DMS79 (cell line): ENCODE measurements around the gene OR5V1.
"Not testable (repeated sequence)": the region's sequence is repeated elsewhere in the genome, so short reads cannot be mapped to it uniquely, and the experiment has no call there.

Source experiments
- DNase-seq: peaks from one replicate; lab custom pipeline; 2025; lab: John Stamatoyannopoulos, UW

The OR5V1 gene

DNA sequence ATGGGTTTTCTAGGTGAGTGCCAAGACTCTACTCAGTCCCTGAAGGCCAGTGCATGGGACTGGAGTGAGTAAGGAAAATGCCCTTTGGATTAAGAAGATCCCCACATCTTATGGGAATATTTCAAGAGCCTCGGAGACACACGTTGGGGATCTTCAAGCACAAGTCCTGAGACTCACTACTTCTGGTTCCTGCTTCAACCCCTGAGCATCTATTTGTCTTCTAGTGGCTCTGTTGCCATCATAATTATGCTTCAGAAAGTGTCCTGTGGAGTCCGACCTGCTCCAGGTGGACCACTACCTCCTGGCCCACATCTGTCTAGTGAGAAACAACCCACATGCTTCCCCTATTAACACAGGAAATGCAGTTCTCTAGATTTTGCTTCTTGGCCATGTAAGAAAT is at the start of gene OR5V1:
Gene OR5V1, minus strand, starts transcription at position 101 of the 400 bp plus-strand sequence. CDS start 12,670 bp downstream, outside the sequence.
- DNase-seq = no peak

DNA sequence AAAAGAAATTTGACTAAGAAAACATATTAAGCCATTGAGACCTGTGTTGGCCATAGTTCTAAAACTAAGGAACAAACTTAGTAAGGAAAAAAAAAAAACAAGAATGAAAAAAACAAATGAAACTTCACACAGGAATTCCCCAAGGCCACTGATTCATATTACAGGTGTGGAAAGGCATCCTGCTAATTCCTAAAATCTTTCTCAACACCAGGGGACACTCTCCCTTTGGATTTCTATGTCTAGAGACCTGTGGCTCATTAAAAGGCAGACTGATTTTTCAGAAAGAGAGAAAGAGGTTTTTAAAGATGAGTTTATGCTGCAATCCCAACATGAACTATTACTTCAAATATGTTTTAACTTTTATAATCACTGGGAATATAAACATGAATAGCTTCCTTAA is 45.9 kb upstream of the OR5V1 start, which contains the start of gene OR12D1:
Gene OR12D1, plus strand, starts transcription at position 341 of the 400 bp plus-strand sequence.
- no peak for DNase-seq

DNA sequence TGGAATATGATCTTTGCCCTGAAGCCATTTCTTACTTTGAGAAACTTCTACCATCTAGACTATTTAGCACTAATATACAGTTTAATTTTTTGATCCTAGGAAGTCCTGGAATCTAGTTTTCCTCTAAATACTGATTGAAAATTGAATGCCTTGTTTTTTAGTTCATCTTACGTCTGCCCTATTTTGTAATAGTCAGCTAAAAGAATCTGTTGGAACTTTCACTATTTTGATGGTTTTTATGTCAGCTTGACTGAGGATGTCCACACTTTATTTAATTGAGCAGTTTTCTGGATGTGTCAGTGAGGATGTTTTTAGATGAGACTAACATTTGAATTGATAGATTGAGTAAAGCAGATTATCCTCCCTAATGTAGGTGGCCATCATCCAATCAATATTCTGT is 35.1 kb upstream of the OR5V1 start:
- no peak for DNase-seq

DNA sequence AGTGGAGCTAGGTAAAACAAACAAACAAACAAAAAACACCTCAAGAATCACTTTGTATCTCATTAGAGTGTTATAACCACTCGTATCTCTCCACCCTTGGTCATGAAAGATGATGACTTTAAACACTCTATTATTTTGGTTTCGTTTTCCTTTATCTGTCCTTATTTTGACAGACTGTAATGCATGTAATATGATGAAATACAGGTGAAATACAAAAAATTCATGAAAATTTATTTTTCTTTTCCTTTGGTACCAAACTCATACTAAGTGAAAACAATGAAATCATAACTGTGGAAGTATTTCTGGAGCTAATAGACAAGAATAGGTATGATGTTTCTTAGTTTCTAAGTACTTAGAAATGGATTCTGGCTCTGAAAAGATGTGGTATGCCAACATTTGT is 30.9 kb upstream of the OR5V1 start:
- no peak for DNase-seq

DNA sequence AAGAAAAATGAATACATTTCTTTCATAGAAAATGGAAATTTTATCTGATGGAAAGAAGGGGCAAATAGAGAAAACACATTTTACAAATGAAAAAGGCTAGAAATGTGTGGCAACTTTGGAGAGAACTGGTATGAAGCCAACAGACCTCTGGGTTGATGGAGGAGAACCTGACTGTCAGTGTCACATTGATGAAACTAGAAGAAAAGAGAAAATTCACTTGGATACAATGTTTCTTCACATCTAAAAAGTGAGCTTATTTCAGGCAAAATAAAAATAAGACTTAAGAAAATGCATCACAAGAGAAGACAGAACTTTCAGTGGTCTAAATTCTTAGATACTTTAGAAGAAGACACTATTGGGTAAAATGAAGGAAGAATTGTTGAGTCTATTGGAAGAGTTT is 26.7 kb upstream of the OR5V1 start, which contains the start of gene OR12D2:
Gene OR12D2, plus strand, starts transcription at position 301 of the 400 bp plus-strand sequence. CDS start 1,069 bp downstream, outside the sequence.
- DNase-seq = no peak

DNA sequence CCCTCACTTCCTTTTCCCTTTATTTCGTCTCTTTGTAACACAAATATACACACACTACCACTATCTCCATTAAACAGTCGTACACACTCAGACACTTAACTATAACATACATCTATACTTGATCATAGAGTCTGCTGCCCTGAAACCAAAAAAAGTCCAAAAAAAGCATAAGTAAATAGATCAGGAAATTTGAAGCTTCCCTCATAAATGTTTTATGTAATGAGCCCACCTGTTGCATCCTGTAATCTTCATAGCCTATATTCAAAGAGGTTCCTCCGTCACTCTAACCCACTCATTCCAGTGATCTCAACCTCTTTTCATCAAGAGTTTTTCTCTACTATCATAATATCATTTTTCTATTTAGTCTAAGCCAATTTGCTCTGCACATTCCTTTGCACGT is 19.9 kb upstream of the OR5V1 start:
- no peak for DNase-seq

DNA sequence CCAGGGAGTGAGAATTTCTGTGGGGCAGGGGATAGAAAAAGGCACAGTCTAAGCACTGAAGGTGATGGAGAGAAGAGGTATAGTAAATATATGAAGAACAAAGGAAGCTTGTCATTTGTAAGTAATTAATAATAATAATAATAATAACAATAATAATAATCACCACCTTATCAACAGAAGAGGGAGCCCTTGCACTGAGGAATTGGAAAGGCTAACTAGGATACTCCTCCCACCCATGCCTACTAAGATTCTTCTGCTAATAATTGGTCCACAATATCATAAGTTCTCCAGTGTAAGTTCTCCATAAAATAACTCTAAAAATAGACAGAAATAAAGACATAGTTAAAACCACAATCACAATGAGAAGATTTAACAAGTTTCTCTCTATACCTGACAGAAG is 7.3 kb upstream of the OR5V1 start:
- DNase-seq = no peak

DNA sequence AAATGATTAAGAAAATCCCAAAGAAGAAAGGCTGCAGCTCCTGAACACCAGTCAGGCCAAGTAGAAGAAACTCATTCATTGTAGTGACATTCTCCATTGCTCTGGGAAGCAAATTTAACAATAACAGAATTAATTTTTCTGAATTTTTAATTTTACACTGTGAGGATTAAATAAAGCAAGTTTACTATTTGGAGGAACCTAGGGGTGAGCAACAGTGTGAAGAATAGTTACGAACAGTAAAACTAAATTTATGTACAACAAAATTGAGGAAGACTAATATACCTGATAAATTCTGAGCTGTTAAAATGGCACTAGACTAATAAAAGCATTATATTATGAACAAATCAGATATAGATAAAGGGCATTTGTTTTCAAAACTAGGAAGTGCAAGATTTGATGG is 6.5 kb upstream of the OR5V1 start, which contains the start of gene OR12D3:
Gene OR12D3, minus strand, starts transcription at position 101 of the 400 bp plus-strand sequence. Its CDS starts 4 bp downstream, at position 97.
- no peak for DNase-seq

DNA sequence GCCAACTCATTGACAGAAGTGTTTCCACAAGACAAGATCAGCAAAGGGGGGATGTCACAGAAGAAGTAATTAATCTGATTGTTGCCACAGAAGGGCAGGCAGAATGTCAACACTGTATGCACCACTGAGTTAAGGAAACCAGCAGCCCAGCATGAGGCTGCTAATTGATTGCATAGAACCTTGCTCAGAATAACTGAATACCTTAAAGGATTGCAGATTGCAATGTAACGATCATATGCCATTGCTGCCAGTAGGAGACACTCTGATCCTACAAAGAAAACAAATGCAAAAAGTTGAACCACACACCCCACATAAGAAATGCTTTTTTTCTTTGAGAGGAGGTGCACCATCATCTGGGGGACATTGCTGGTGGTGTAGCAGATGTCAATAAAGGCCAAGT is 13.1 kb downstream of the OR5V1 start:
- no peak for DNase-seq

DNA sequence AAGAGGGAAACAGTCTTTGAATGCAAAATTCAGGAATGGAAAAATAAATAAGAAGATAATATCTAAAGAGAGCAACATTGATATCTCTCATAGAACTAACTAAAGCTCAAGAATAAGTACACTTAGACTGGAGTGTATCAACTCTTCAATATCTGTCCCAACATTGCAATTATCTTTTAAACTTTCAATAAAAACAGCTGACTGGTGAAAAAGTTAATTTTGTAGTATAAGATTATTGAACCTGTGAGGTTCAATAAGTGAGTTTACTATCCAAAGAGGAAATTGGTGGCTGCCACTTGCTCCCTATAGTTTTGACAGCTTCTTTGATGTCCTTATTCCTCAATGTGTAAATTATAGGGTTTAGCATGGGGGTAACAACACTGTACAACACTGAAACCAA is 13.7 kb downstream of the OR5V1 start:
- no peak for DNase-seq

DNA sequence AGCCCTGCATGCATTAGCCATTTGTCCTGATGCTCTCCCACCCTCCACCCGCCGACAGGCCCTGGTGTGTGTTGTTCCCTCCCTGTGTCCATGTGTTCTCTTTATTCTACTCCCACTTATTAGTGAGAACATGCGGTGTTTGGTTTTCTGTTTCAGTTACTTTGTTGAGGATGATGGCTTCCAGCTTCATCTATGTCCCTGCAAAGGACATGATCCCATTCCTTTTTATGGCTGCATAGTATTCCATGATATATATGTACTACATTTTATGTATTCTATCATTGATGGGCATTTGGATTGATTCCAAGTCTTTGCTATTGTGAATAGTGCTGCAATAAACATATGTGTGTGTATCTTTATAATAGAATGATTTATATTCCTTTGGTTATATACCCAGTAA is 19.3 kb downstream of the OR5V1 start:
- not testable (repeated sequence) for DNase-seq

DNA sequence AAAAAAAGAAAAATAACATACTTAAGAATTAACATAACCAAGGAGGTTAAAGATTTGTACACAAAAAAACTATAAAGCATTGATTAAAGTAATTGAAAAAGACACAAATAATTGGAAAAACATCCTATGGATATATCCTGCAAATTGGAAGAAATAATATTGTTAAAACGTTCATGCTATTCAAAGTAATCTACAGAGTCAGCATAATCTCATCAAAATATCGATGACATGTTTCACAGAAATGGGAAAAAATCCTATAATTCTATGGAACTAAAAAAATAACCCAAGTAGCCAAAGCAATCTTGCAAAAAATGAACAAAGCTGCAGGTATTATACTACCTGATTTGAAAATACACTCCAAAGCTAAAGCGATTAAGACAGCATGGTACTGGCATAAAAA is 23.3 kb downstream of the OR5V1 start:
- no peak for DNase-seq

DNA sequence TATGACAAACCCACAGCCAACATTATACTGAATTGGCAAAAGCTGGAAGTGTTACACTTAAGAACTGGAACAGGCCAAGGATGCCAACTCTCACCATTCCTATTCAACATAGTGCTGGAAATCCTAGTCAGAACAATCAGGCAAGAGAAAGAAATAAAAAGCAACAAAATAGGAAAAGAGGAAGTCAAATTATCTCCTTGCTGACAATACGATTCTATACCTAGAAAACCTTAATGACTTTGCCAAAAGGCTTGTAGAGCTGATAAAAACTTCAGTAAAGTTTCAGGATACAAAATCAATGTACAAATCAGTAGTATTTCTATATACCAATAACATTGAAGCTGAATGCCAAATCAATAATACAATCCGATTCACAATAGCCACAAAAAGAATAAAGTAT is 32.4 kb downstream of the OR5V1 start:
- no peak for DNase-seq

DNA sequence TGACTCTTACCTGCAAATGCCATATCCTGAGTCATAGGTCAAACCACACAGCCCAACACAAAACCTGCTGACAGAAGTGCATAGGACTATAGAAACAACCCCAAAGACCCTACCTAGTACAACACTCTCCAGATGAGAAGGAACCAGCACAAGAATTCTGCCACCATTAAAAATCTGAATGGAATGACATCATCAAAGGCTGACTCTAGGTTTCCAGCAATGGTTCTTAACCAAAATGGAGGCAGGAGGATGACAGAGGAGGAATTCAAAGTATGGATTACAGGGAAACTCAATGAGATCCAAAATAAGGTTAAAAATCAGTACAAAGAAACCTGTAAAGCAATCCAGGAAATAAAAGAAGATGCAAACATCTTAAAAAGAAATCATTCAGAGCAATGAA is 36.0 kb downstream of the OR5V1 start:
- DNase-seq = no peak

DNA sequence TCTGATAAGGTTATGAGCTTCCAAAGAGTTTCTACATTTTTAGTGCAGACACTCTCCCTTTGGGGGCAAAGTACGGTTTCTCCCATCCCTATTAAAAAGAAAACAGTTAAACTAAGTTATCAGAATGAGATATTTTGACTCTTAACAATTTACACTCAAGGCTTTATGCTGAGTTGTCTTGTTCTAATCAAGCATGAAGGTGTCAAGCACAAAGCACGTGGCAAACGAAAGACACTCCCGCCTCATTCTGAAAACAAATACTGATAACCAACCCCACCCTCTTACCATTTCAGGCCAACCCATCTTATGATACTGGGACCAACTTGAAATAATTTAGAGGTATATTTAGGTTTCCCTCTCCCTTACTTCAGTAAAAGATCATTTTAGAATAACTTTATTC is 42.9 kb downstream of the OR5V1 start:
- DNase-seq = no peak

DNA sequence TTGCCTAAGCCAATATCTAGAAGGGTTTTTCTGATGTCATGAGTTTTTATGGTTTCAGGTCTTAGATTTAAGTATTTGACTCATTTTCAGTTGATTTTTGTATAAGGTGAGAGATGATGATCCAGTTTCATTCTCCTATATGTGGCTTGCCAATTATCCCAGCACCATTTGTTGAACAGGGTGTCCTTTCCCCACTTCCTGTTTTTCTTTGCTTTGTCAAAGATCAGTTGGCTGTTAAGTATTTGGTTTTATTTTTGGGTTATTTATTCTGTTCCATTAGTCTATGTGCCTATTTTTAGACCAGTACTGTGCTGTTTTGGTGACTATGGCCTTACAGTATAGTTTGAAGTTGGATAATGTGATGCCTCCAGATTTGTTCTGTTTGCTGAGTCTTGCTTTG is 45.3 kb downstream of the OR5V1 start:
- DNase-seq = not testable (repeated sequence)

DNA sequence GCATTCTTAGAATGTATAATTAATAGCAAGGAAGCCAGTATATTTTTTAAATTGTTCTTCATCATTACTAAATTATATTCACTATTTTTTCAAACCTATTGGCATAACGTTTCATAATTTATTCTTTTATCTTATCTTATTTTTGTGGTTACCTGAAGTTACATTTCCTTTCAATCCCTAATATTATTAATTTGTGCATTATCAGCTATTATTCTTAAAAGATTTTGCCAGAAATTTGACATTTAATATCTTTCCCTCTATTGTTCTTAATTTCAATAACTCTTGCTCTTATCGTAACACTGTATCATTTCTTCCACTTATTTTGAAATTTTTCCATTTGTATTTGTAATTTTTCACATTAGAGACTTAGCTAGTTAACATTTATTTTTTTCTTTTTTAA is 48.7 kb downstream of the OR5V1 start:
- no peak for DNase-seq
